H9 (cell line): Measurements from ENCODE around the gene PLA2G4E. TPM values are rescaled to one million over a fixed set of nuclear protein-coding genes. Genes with fewer than 3 reads are reported as not detected.

Experiments
- DNase-seq: peaks from one replicate; pipeline ENCODE4 v3.0.0-alpha.2; 2017
- H2AFZ ChIP-seq: one replicate; pipeline ENCODE4 v1.6.1; 2013; ENCODE audit warnings: mild to moderate bottlenecking, low read length, control low read depth, moderate library complexity
- H2AK5ac ChIP-seq: 2 replicates; pipeline ENCODE4 v1.6.1; 2013; ENCODE audit warnings: low read length, control low read depth, mixed read lengths; ENCODE audit not compliant: insufficient read length
- H2BK120ac ChIP-seq: one replicate; pipeline ENCODE4 v1.6.1; 2013; ENCODE audit warnings: low read depth, mild to moderate bottlenecking, low read length, control low read depth, inconsistent platforms; ENCODE audit not compliant: poor library complexity, severe bottlenecking
- H2BK12ac ChIP-seq: 2 replicates; pipeline ENCODE4 v1.6.1; 2013; ENCODE audit warnings: low read length, control low read depth, mixed read lengths, low read depth; ENCODE audit not compliant: insufficient read length
- H2BK15ac ChIP-seq: 2 replicates; pipeline ENCODE4 v1.6.1; 2013; ENCODE audit warnings: low read depth, low read length, control low read depth
- H2BK20ac ChIP-seq: one replicate; pipeline ENCODE4 v1.6.1; 2013; ENCODE audit warnings: low read depth, mild to moderate bottlenecking, low read length, control low read depth, inconsistent platforms; ENCODE audit not compliant: poor library complexity, severe bottlenecking
- H2BK5ac ChIP-seq: 2 replicates; pipeline ENCODE4 v1.6.1; 2013; ENCODE audit warnings: low read length, control low read depth, mixed read lengths; ENCODE audit not compliant: insufficient read length
- H3K14ac ChIP-seq: 2 replicates; pipeline ENCODE4 v1.6.1; 2013; ENCODE audit warnings: low read length, control low read depth; ENCODE audit not compliant: insufficient read depth
- H3K18ac ChIP-seq: 2 replicates; pipeline ENCODE4 v1.6.1; 2013; ENCODE audit warnings: low read depth, mild to moderate bottlenecking, mixed read lengths, low read length, control low read depth; ENCODE audit not compliant: insufficient read length
- H3K23ac ChIP-seq: 2 replicates; pipeline ENCODE4 v1.6.1; 2013; ENCODE audit warnings: low read length, control low read depth, mixed read lengths, low read depth; ENCODE audit not compliant: insufficient read length
- H3K23me2 ChIP-seq: 2 replicates; pipeline ENCODE4 v1.6.1; 2013; ENCODE audit warnings: low read depth, mild to moderate bottlenecking, mixed read lengths, low read length, control low read depth; ENCODE audit not compliant: insufficient read length, poor library complexity, severe bottlenecking
- H3K27ac ChIP-seq: 2 replicates; pipeline ENCODE4 v1.5.1; 2013; ENCODE audit warnings: low read length, control low read depth, mixed read lengths, low read depth; ENCODE audit not compliant: insufficient read length
- H3K27me3 ChIP-seq: 2 replicates; pipeline ENCODE4 v1.6.1; 2013; ENCODE audit warnings: low read length, control low read depth, inconsistent platforms; ENCODE audit not compliant: insufficient read depth
- H3K4ac ChIP-seq: 2 replicates; pipeline ENCODE4 v1.6.1; 2013; ENCODE audit warnings: low read depth, mild to moderate bottlenecking, control low read depth, inconsistent platforms, low read length, moderate library complexity
- H3K4me1 ChIP-seq: 2 replicates; pipeline ENCODE4 v1.6.1; 2013; ENCODE audit warnings: low read length, control low read depth, inconsistent platforms; ENCODE audit not compliant: insufficient read depth
- H3K4me2 ChIP-seq: 2 replicates; pipeline ENCODE4 v1.6.1; 2013; ENCODE audit warnings: low read length, control low read depth, mixed read lengths; ENCODE audit not compliant: insufficient read length, insufficient read depth
- H3K56ac ChIP-seq: 2 replicates; pipeline ENCODE4 v1.6.1; 2013; ENCODE audit warnings: low read depth, mild to moderate bottlenecking, mixed read lengths, low read length, control low read depth; ENCODE audit not compliant: insufficient read length
- H3K79me1 ChIP-seq: 2 replicates; pipeline ENCODE4 v1.6.1; 2013; ENCODE audit warnings: low read depth, mild to moderate bottlenecking, moderate library complexity, low read length, control low read depth, inconsistent platforms; ENCODE audit not compliant: insufficient read depth, poor library complexity, severe bottlenecking
- H3K79me2 ChIP-seq: 2 replicates; pipeline ENCODE4 v1.6.1; 2013; ENCODE audit warnings: low read length, control low read depth, inconsistent platforms; ENCODE audit not compliant: insufficient read depth
- H3K9ac ChIP-seq: 2 replicates; pipeline ENCODE4 v1.6.1; 2013; ENCODE audit warnings: low read length, control low read depth, mixed read lengths; ENCODE audit not compliant: insufficient read length; ENCODE audit errors: extremely low read depth
- H3K9me3 ChIP-seq: one replicate; pipeline ENCODE4 v1.6.1; 2013; ENCODE audit warnings: low read depth, low read length, inconsistent platforms; ENCODE audit not compliant: control insufficient read depth
- H3T11ph ChIP-seq: one replicate; pipeline ENCODE4 v1.6.1; 2013; ENCODE audit warnings: mild to moderate bottlenecking, low read length, control low read depth, inconsistent platforms
- H4K20me1 ChIP-seq: one replicate; pipeline ENCODE4 v1.6.1; 2013; ENCODE audit not compliant: control insufficient read depth, insufficient read length, insufficient read depth
- H4K5ac ChIP-seq: 2 replicates; pipeline ENCODE4 v1.6.1; 2013; ENCODE audit warnings: low read depth, mild to moderate bottlenecking, mixed read lengths, low read length, control low read depth; ENCODE audit not compliant: insufficient read length
- H4K8ac ChIP-seq: replicated peaks from 2 replicates; pipeline ENCODE4 v1.6.1; 2013; ENCODE audit warnings: low read length, control low read depth, mixed read lengths, low read depth; ENCODE audit not compliant: insufficient read length
- H4K91ac ChIP-seq: 2 replicates; pipeline ENCODE4 v1.6.1; 2013; ENCODE audit warnings: low read depth, mild to moderate bottlenecking, moderate library complexity, mixed read lengths, low read length, control low read depth; ENCODE audit not compliant: insufficient read length
- H3K27ac Mint-ChIP-seq, 3 experiments: 2 replicates in 2 of 3; 3 replicates in 1 of 3; pipeline ENCODE4 v1.8.0; 2020 to 2021; ENCODE audit warnings: mixed read lengths in 3 of 3, mild to moderate bottlenecking in 1 of 3, moderate library complexity in 1 of 3
- H3K27me3 Mint-ChIP-seq: 2 replicates; pipeline ENCODE4 v1.8.0; 2021; ENCODE audit warnings: low read depth, mild to moderate bottlenecking, moderate library complexity, mixed read lengths
- H3K36me3 Mint-ChIP-seq, 3 experiments: 2 replicates in 2 of 3; 3 replicates in 1 of 3; pipeline ENCODE4 v1.8.0; 2020 to 2021; ENCODE audit warnings: low read depth in 3 of 3, mixed read lengths in 3 of 3; ENCODE audit not compliant: insufficient read depth in 1 of 3
- H3K4me1 Mint-ChIP-seq, 2 experiments: 2 replicates each; pipeline ENCODE4 v1.8.0; 2020; ENCODE audit warnings: mixed read lengths in 2 of 2
- H3K4me3 Mint-ChIP-seq, 2 experiments: 2 replicates in 1 of 2; 3 replicates in 1 of 2; pipeline ENCODE4 v1.8.0; 2020 to 2021; ENCODE audit warnings: mild to moderate bottlenecking in 2 of 2, mixed read lengths in 2 of 2, moderate library complexity in 1 of 2
- H3K9me3 Mint-ChIP-seq, 2 experiments: 2 replicates in 1 of 2; 3 replicates in 1 of 2; pipeline ENCODE4 v1.8.0; 2020; ENCODE audit warnings: mild to moderate bottlenecking in 2 of 2, mixed read lengths in 2 of 2, moderate library complexity in 1 of 2
- WGBS: extraction: QIAGEN DNeasy Blood & Tissue Kit; methylation state at CpG from one replicate; pipeline ENCODE4 v1.1.7; 2013; ENCODE audit warnings: missing lambda C conversion rate, low lambda C conversion rate, mixed read lengths; ENCODE audit not compliant: insufficient read length; ENCODE audit errors: extremely low coverage; 5-methylcytosine and 5-hydroxymethylcytosine counted together
- total RNA-seq: library from RNA; stranded (reverse); gene quantifications from 2 replicates; pipeline ENCODE4 v1.2.1, GENCODE V29; 2021
- TF ChIP-seq, protein P1 (sequence below): fragments of 200-600 bp; sonication (generic); conservative IDR thresholded peaks from 3 replicates; pipeline ENCODE4 v1.8.0; 2021; ENCODE audit warnings: antibody characterized with exemption, mild to moderate bottlenecking

Gene PLA2G4E
- total RNA-seq, 1 experiment from 2014 or later, result not detected

GRCh38 chr15:42014406-42014805, 6.4 kb downstream of the PLA2G4E start:
- TF ChIP-seq, protein P1, sequence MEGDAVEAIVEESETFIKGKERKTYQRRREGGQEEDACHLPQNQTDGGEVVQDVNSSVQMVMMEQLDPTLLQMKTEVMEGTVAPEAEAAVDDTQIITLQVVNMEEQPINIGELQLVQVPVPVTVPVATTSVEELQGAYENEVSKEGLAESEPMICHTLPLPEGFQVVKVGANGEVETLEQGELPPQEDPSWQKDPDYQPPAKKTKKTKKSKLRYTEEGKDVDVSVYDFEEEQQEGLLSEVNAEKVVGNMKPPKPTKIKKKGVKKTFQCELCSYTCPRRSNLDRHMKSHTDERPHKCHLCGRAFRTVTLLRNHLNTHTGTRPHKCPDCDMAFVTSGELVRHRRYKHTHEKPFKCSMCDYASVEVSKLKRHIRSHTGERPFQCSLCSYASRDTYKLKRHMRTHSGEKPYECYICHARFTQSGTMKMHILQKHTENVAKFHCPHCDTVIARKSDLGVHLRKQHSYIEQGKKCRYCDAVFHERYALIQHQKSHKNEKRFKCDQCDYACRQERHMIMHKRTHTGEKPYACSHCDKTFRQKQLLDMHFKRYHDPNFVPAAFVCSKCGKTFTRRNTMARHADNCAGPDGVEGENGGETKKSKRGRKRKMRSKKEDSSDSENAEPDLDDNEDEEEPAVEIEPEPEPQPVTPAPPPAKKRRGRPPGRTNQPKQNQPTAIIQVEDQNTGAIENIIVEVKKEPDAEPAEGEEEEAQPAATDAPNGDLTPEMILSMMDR, result no peak
- Histone ChIP-seq H2AK5ac (no peak overlapping the region), H2BK120ac (no peak overlapping the region), H4K5ac (no peak overlapping the region), H3K4me1 (no peaks in the 10 kb centered on the region), H3K27me3 (no peaks in the 10 kb centered on the region), H3K9me3 (no peaks in the 10 kb centered on the region), H3K56ac (no peak overlapping the region), H4K8ac (no peak overlapping the region), H2BK20ac (no peak overlapping the region), H3K27ac (no peak overlapping the region), H2BK5ac (no peak overlapping the region), H3K23ac (no peak overlapping the region), H4K91ac (no peak overlapping the region), H3K79me2 (no peaks in the 10 kb centered on the region), H3K18ac (no peak overlapping the region), H3K79me1 (no peaks in the 10 kb centered on the region), H2BK15ac (no peak overlapping the region; the same call in 1 of the 2 replicates), H3K14ac (no peak overlapping the region; the same call in 1 of the 2 replicates), H3K9ac (no peak overlapping the region), H3K23me2 (no peaks in the 10 kb centered on the region), H3T11ph (no peak overlapping the region), H3K4ac (no peak overlapping the region), H3K4me2 (no peak overlapping the region), H4K20me1 (no peaks in the 10 kb centered on the region), H2AFZ (no peak overlapping the region), H2BK12ac (no peak overlapping the region)
- no peaks in the 10 kb centered on the region; a peak in 4 of 4 replicates for H3K4me1 Mint-ChIP-seq
- WGBS, result no CpG with 5 or more reads among the region's 4 CpGs
- peaks cover 9% of the 10 kb centered on the region for H3K27me3 Mint-ChIP-seq
- H3K36me3 Mint-ChIP-seq, result no peaks in the 10 kb centered on the region
- DNase-seq, result no peak
- H3K9me3 Mint-ChIP-seq, result no peaks in the 10 kb centered on the region; a peak in 1 of 5 replicates
- no peak overlapping the region for H3K4me3 Mint-ChIP-seq
- H3K27ac Mint-ChIP-seq, result 0 out of 7 replicates have a peak overlapping the region, but pooled peaks of 1 of the 3 experiments have one; percentile 10
